HepG2 (cell line): Measurements from ENCODE around the gene TMF1. TPM values are rescaled to one million over a fixed set of nuclear protein-coding genes. Genes with fewer than 3 reads are reported as not detected.

Experiments
- ATAD3A ChIP-seq: sonication (generic); formaldehyde crosslinking; IDR thresholded peaks from 2 replicates; pipeline ENCODE4 v1.4.0; 2020; ENCODE audit warnings: missing genetic modification reagents
- CBFB ChIP-seq: sonication (generic); formaldehyde crosslinking; IDR thresholded peaks from 2 replicates; pipeline ENCODE4 v1.4.0; 2020; ENCODE audit warnings: missing genetic modification reagents
- DBP ChIP-seq: sonication (generic); formaldehyde crosslinking; IDR thresholded peaks from 2 replicates; pipeline ENCODE4 v1.4.0; 2020; ENCODE audit warnings: missing genetic modification reagents; ENCODE audit errors: not compliant biosample characterization
- GTF3A ChIP-seq: sonication (generic); formaldehyde crosslinking; conservative IDR thresholded peaks from 2 replicates; pipeline ENCODE4 v1.4.0; 2020; ENCODE audit warnings: mild to moderate bottlenecking, missing genetic modification reagents
- KMT2B ChIP-seq: IDR thresholded peaks from 2 replicates; pipeline ENCODE4 v1.6.1; 2016; ENCODE audit warnings: missing genetic modification reagents, missing compliant biosample characterization
- ONECUT2 ChIP-seq: sonication (generic); formaldehyde crosslinking; IDR thresholded peaks from 2 replicates; pipeline ENCODE4 v1.4.0; 2020; ENCODE audit warnings: missing genetic modification reagents
- PLRG1 ChIP-seq: fragments of 450-650 bp; conservative IDR thresholded peaks from 2 replicates; pipeline ENCODE4 v1.6.1; 2016
- RCOR2 ChIP-seq: IDR thresholded peaks from 2 replicates; pipeline ENCODE4 v1.6.1; 2016; ENCODE audit warnings: missing biosample characterization, missing genetic modification reagents
- ZFY ChIP-seq: sonication (generic); formaldehyde crosslinking; IDR thresholded peaks from 2 replicates; pipeline ENCODE4 v1.4.0; 2020; ENCODE audit warnings: missing genetic modification reagents
- ZNF276 ChIP-seq: sonication (generic); formaldehyde crosslinking; IDR thresholded peaks from 2 replicates; pipeline ENCODE4 v1.4.0; 2020; ENCODE audit warnings: mild to moderate bottlenecking, low read depth, missing genetic modification reagents
- ZNF777 ChIP-seq: sonication (generic); formaldehyde crosslinking; IDR thresholded peaks from 2 replicates; pipeline ENCODE4 v1.4.0; 2020; ENCODE audit warnings: missing genetic modification reagents
- polyA plus RNA-seq, 8 experiments: library from polyadenylated mRNA; depleted of rRNA in 3 of 8; stranded (reverse) in 7 of 8; unstranded in 1 of 8; fragments of >200 nt; fragmentation: Illumina TruSeq in 4 of 8; extraction: Trizol in 4 of 8; gene quantifications; 2 replicates each; pipeline versions ENCODE4 v1.2.1 to v1.2.3, GENCODE V29; 2011 to 2016; ENCODE audit warnings: low read depth in 4 of 8, missing spikeins in 1 of 8, mixed read lengths in 1 of 8; ENCODE audit not compliant: insufficient read depth in 1 of 8
- total RNA-seq, 5 experiments: library from RNA; depleted of rRNA; stranded (reverse); fragments of >200 nt; fragmentation: Illumina TruSeq; extraction: Trizol; gene quantifications; 2 replicates each; pipeline ENCODE4 v1.2.3, GENCODE V29; 2016; ENCODE audit warnings: low read depth in 1 of 5
- TF ChIP-seq, protein P1 (sequence below): sonication (generic); formaldehyde crosslinking; IDR thresholded peaks from 2 replicates; pipeline ENCODE4 v1.5.1; 2020; ENCODE audit warnings: mild to moderate bottlenecking, moderate library complexity, missing genetic modification reagents
- TF ChIP-seq, protein P2 (sequence below): sonication (generic); formaldehyde crosslinking; IDR thresholded peaks from 2 replicates; pipeline ENCODE4 v1.9.0; 2021; ENCODE audit warnings: missing genetic modification reagents, mild to moderate bottlenecking, borderline replicate concordance
- TF ChIP-seq, protein P3 (sequence below), 2 experiments: fragments of 450-650 bp in 1 of 2; sonication (generic) in 1 of 2; formaldehyde crosslinking; IDR thresholded peaks; 2 replicates each; pipeline versions ENCODE4 v1.5.0 to v1.8.0; 2020 to 2022; ENCODE audit warnings: mild to moderate bottlenecking in 1 of 2, missing genetic modification reagents in 1 of 2

The TMF1 gene
- total and polyA plus RNA-seq, 2 of the 13 experiments (the other 11 are each of a cell fraction or from before 2014, with no cell fraction given): 12.1 to 38.4 TPM

- TF ChIP-seq ZFY (CRISPR knock-in tag) (peak; percentile 88), ATAD3A (CRISPR knock-in tag) (no peak), RCOR2 (CRISPR knock-in tag) (no peak), PLRG1 (no peak), CBFB (CRISPR knock-in tag) (peak; percentile 84; the same call in 1 of the 2 replicates), ONECUT2 (CRISPR knock-in tag) (no peak), ZNF276 (no peak), KMT2B (peak; percentile 85), DBP (CRISPR knock-in tag) (no peak), ZNF777 (CRISPR knock-in tag) (peak; percentile 96), GTF3A (CRISPR knock-in tag) (no peak)
- TF ChIP-seq, protein P1, sequence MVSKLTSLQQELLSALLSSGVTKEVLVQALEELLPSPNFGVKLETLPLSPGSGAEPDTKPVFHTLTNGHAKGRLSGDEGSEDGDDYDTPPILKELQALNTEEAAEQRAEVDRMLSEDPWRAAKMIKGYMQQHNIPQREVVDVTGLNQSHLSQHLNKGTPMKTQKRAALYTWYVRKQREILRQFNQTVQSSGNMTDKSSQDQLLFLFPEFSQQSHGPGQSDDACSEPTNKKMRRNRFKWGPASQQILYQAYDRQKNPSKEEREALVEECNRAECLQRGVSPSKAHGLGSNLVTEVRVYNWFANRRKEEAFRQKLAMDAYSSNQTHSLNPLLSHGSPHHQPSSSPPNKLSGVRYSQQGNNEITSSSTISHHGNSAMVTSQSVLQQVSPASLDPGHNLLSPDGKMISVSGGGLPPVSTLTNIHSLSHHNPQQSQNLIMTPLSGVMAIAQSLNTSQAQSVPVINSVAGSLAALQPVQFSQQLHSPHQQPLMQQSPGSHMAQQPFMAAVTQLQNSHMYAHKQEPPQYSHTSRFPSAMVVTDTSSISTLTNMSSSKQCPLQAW (CRISPR knock-in tag): 0 out of 2 replicates have a peak, but pooled peaks have one; percentile 28
- TF ChIP-seq, protein P2, sequence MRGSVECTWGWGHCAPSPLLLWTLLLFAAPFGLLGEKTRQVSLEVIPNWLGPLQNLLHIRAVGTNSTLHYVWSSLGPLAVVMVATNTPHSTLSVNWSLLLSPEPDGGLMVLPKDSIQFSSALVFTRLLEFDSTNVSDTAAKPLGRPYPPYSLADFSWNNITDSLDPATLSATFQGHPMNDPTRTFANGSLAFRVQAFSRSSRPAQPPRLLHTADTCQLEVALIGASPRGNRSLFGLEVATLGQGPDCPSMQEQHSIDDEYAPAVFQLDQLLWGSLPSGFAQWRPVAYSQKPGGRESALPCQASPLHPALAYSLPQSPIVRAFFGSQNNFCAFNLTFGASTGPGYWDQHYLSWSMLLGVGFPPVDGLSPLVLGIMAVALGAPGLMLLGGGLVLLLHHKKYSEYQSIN (CRISPR knock-in tag): no peak
- TF ChIP-seq, protein P3, sequence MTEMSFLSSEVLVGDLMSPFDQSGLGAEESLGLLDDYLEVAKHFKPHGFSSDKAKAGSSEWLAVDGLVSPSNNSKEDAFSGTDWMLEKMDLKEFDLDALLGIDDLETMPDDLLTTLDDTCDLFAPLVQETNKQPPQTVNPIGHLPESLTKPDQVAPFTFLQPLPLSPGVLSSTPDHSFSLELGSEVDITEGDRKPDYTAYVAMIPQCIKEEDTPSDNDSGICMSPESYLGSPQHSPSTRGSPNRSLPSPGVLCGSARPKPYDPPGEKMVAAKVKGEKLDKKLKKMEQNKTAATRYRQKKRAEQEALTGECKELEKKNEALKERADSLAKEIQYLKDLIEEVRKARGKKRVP (CRISPR knock-in tag; IDR thresholded peaks at IDR 0.05): peak in 1 of 2 experiments; percentile 36; a peak in 1 of 4 replicates
Observed at GRCh38 chr3:69013253-69014021, 38.7 kb downstream of the TMF1 start, which contains the start of gene EOGT (continued).
